Psoas muscle (tissue), 8 donors: ENCODE results near the gene TAF3. TPM values are rescaled to one million over a fixed set of nuclear protein-coding genes. Genes with fewer than 3 reads are reported as not detected.

Source experiments
- ATAC-seq, 4 donors: fragments of 200-7000 bp; cut with Tn5 transposase; one replicate each; pipeline ENCODE4 v1.9.1; 2020; ENCODE audit warnings: moderate library complexity in 3 of 4, mild to moderate bottlenecking in 2 of 4
- DNase-seq, 2 donors: peaks; one replicate each; pipeline ENCODE4 v3.0.0-alpha.2; 2020
- H3K27ac ChIP-seq: fragments of 200-600 bp; one replicate; pipeline ENCODE4 v1.8.0; 2022
- H3K27me3 ChIP-seq, 3 donors: fragments of 200-600 bp in 1 of 3; one replicate each; pipeline versions ENCODE4 v1.6.1 to v1.8.0; 2013 to 2022; ENCODE audit warnings: low read length in 2 of 3, mild to moderate bottlenecking in 2 of 3, moderate library complexity in 1 of 3; ENCODE audit not compliant: insufficient read depth in 3 of 3
- H3K36me3 ChIP-seq, 2 donors: fragments of 200-600 bp in 1 of 2; one replicate each; pipeline versions ENCODE4 v1.6.1 to v1.8.0; 2013 to 2022; ENCODE audit warnings: low read depth in 1 of 2, mild to moderate bottlenecking in 1 of 2, moderate library complexity in 1 of 2; ENCODE audit not compliant: insufficient read depth in 1 of 2
- H3K4me1 ChIP-seq: fragments of 200-600 bp; one replicate; pipeline ENCODE4 v1.8.0; 2022
- H3K4me3 ChIP-seq: fragments of 200-600 bp; one replicate; pipeline ENCODE4 v1.8.0; 2022; ENCODE audit warnings: mild to moderate bottlenecking
- H3K9me3 ChIP-seq: fragments of 200-600 bp; one replicate; pipeline ENCODE4 v1.8.0; 2022
- CTCF ChIP-seq: fragments of 200-600 bp; IDR thresholded peaks from one replicate; pipeline ENCODE4 v1.8.0; 2022; ENCODE audit warnings: antibody characterized with exemption
- WGBS, 3 donors: extraction: QIAGEN DNeasy Blood & Tissue Kit; methylation state at CpG; one replicate each; pipeline versions ENCODE4 v1.1.6 to v1.1.7; 2013; 5-methylcytosine and 5-hydroxymethylcytosine counted together
- intact Hi-C, 2 donors: fragments of 100-400 bp; cut with DNase I; formaldehyde crosslinking; loops; one replicate each; pipeline versions ENCODE4 v1.11.0 to v1.14.2; 2022
- polyA plus RNA-seq, 3 donors: library from polyadenylated mRNA; stranded (reverse); fragments of 200-250 nt; gene quantifications; one replicate each; pipeline ENCODE4 v1.2.3, GENCODE V29; 2013
- total RNA-seq, 4 donors: library from RNA; stranded (reverse); fragmentation: NEBNext Ultra II Directional in 2 of 4; extraction: Animal tissue kit (Norgen Biotek cat#: 25700) in 2 of 4; gene quantifications; one replicate each; pipeline versions ENCODE4 v1.2.1 to v1.2.4, GENCODE V29; 2021 to 2023
- donor health status: healthy with polysubstance abuse.
- donor health status: DM: no; HTN: no; CAD: no; lungs with moderate emphysema.
- donor health status: Bipolar disorder and iron deficiency.
- donor health status: healthy.
- donor health status: DM: yes; HTN: yes; CAD: no.
- donor health status: DM: no; HTN: no; CAD: no.
- donor health status: DM: no; HTN: no; CAD: no.
- donor health status: DM: yes; HTN: yes; CAD: no.

Gene TAF3
- total and polyA plus RNA-seq, 7 donors: 4.6 to 21.5 (median 13.0) TPM

- intact Hi-C loops: no loop called here
- no peak for TF ChIP-seq CTCF
- 89 to 95% (median 91%) methylated on average over 6 of the region's 6 CpGs for WGBS, 3 donors
- DNase-seq: no peak
- Histone ChIP-seq H3K4me1 (no peaks in the 10 kb centered on the region), H3K27me3 (no peaks in the 10 kb centered on the region), H3K4me3 (no peak overlapping the region), H3K36me3 (peaks cover 0 to 5% of the 10 kb centered on the region in 2 donors), H3K9me3 (no peaks in the 10 kb centered on the region), H3K27ac (no peak overlapping the region)
- ATAC-seq: no peak
These were observed 77.4 kb downstream of the TAF3 start for GRCh38 chr10:7895699-7896090.

GRCh38 chr10:7896297-7896696, 78.0 kb downstream of the TAF3 start:
- DNase-seq: no peak
- TF ChIP-seq CTCF: no peak
- Histone ChIP-seq H3K4me1 (no peaks in the 10 kb centered on the region), H3K27ac (no peak overlapping the region), H3K4me3 (no peak overlapping the region), H3K9me3 (no peaks in the 10 kb centered on the region), H3K27me3 (no peaks in the 10 kb centered on the region), H3K36me3 (peaks cover 0 to 5% of the 10 kb centered on the region in 2 donors)
- intact Hi-C loops: no loop called here
- ATAC-seq: no peak
- 88 to 93% (median 90%) methylated on average over 5 of the region's 5 CpGs for WGBS, 3 donors

- H3K4me1 ChIP-seq: no peaks in the 10 kb centered on the region
- H3K27me3 ChIP-seq: no peaks in the 10 kb centered on the region
- H3K4me3 ChIP-seq: no peak overlapping the region
- no peak for ATAC-seq
- H3K9me3 ChIP-seq: no peaks in the 10 kb centered on the region
- no peak for DNase-seq
- intact Hi-C loops: no loop called here
- H3K27ac ChIP-seq: no peak overlapping the region
- H3K36me3 ChIP-seq: peaks cover 0 to 5% of the 10 kb centered on the region in 2 donors
- WGBS, 3 donors: 89 to 97% (median 96%) methylated on average over 1 of the region's 1 CpG
- no peak for TF ChIP-seq CTCF
These were observed 83.0 kb downstream of the TAF3 start for GRCh38 chr10:7901256-7901655.

- no peak for TF ChIP-seq CTCF
- DNase-seq: no peak
- Histone ChIP-seq H3K27me3 (no peaks in the 10 kb centered on the region), H3K9me3 (no peaks in the 10 kb centered on the region), H3K4me1 (no peaks in the 10 kb centered on the region), H3K36me3 (no peaks in the 10 kb centered on the region), H3K27ac (no peak overlapping the region), H3K4me3 (no peak overlapping the region)
- no peak for ATAC-seq
- 87 to 92% (median 88%) methylated on average over 8 of the region's 8 CpGs for WGBS, 3 donors
- intact Hi-C loops: no loop called here
These were observed 84.1 kb downstream of the TAF3 start for GRCh38 chr10:7902413-7902812.

GRCh38 chr10:7903851-7904250, 85.5 kb downstream of the TAF3 start:
- WGBS, 3 donors: 94 to 97% (median 94%) methylated on average over 12 of the region's 12 CpGs
- DNase-seq (no peak), ATAC-seq (no peak)
- H3K4me1 ChIP-seq: no peaks in the 10 kb centered on the region
- no peak overlapping the region for H3K27ac ChIP-seq
- no peaks in the 10 kb centered on the region for H3K27me3 ChIP-seq
- no peaks in the 10 kb centered on the region for H3K36me3 ChIP-seq
- no peak overlapping the region for H3K4me3 ChIP-seq
- intact Hi-C loops: no loop called here
- no peaks in the 10 kb centered on the region for H3K9me3 ChIP-seq
- no peak for TF ChIP-seq CTCF
